Stimulated activated CD8-positive, alpha-beta memory T cell treated with anti-CD3 and anti-CD28 coated beads, Interleukin-4, amount 100 ng/mL, for 4 hours (primary cell): ENCODE data around the gene HOXA3.

ENCODE experiments used
- DNase-seq, 2 donors: peaks; one replicate each; pipeline ENCODE4 v3.0.0-alpha.2; 2020; ENCODE audit warnings: low read depth in 2 of 2, low spot score in 1 of 2

The HOXA3 gene

GRCh38 chr7:27151931-27152815, at the start of gene HOXA3:
HOXA3 (minus strand) TSS chr7:27152583; CDS start chr7:27110640, 41,943 bp downstream.
- no peak for DNase-seq

- DNase-seq, result no peak
Measured at GRCh38 chr7:27201580-27202017, 49.2 kb upstream of the HOXA3 start.

DNA sequence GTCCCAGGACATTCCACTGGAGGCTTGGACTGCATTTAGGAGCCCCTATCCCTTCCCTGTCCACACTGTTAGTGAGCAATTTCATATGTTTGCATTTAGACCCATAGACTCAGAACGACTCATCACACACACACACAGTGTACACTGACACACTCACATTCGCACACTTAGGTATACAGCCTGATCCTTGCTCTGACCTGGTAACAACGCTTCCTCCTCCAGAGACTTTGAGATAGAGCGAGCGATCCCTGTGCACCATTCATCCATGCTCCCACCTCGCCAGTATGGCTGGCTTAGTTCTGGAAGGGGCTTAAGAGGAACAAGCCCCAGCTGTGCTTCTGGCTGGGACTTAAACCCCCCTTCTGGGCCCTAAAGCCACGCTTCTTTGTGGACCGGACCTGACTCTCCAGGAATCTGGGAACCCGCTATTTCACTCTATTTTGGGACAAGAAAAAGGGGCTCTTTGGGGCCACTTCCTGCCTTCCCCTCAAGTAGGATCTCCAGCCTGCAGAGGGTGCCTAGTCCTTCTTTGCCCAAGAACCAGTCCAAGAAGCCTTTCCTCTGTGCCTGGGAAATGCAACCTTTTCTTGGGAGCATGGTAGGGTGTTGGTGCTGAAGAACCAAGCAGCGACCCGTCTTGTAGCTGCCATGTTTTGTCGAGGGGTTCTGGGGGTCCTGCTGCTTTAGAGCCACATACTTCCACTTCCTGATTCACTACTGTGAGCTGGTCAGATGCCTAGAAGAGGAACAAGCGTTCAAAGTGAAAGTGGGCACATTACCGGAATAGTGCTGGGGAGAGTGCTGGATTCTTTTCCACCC, 48.6 kb upstream of the HOXA3 start:
- no peak for DNase-seq

- no peak for DNase-seq
Measured at GRCh38 chr7:27199849-27200760, 47.7 kb upstream of the HOXA3 start, which contains the start of gene HOXA13. HOXA13 (minus strand) TSS chr7:27200091; CDS start chr7:27200077, 14 bp downstream.

GRCh38 chr7:27198871-27199801, 46.8 kb upstream of the HOXA3 start:
- no peak for DNase-seq

- DNase-seq, result no peak
Measured at GRCh38 chr7:27198138-27198841, 45.9 kb upstream of the HOXA3 start.

- no peak for DNase-seq
Measured at GRCh38 chr7:27197137-27198042, 45.0 kb upstream of the HOXA3 start.

DNA sequence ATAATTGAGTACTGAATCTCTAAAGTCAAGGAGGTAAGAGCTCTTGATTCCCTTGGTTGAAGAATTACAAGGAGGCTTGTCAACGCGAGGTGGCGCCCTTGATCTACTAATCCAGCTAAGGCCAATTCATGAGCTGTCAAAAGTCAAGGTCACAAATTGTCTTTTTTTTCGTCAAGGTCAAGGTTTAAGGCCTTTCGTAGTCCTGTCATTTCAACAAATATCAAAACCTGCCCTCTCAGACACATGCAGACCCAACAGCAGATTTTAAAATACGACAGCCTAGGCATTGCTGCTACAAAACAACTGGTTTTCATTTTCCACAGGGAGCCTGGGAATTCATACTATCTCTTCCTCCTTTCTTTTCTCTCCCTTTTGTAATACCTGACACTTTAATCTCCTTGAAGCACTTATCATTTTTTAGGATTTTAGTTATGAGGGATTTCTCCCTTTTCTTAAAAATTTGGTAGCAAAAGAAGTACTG, 43.9 kb upstream of the HOXA3 start:
- DNase-seq, result peak; percentile 56 to 85

GRCh38 chr7:27194686-27195379, 42.5 kb upstream of the HOXA3 start:
- DNase-seq, result no peak

GRCh38 chr7:27194002-27194352, 41.6 kb upstream of the HOXA3 start:
- no peak for DNase-seq

GRCh38 chr7:27193335-27194001, 41.1 kb upstream of the HOXA3 start:
- DNase-seq, result no peak

- no peak for DNase-seq
Measured at GRCh38 chr7:27192546-27193334, 40.4 kb upstream of the HOXA3 start.

DNA sequence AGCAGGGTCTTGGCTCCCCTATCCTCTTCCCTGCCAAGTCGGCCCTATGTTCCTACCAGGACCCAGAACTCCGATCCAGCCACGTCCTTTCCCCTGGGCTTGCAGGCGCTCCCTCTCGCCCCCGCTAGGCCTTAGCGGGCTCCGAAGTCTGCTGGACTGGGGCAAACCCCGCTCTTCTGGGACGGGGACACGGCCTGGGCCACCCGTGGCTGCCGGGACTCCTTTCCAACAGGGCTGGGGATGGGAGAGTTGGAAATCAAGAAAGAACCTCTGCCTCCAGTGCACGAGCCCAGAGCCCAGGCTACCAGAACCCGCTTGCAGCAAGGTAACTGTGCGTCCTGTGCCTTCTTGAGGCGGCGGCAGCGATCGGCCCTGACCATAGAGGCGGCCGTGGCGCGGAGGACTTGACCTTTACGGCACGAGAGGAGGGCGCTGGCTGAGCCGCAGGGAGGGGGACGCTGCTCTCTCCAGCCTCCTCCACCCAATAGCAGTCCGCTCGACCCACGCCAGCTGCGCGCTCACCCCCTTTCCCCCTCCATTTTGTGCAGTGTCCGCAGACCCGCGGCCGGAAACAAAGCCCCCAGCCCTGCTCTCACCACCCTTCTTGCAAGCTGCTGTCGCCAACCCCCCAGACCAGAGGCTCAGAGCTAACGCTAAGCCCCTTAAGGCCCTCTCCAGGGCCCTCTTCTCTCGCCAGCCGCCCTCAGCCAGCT, 39.6 kb upstream of the HOXA3 start:
- DNase-seq, result no peak

DNA sequence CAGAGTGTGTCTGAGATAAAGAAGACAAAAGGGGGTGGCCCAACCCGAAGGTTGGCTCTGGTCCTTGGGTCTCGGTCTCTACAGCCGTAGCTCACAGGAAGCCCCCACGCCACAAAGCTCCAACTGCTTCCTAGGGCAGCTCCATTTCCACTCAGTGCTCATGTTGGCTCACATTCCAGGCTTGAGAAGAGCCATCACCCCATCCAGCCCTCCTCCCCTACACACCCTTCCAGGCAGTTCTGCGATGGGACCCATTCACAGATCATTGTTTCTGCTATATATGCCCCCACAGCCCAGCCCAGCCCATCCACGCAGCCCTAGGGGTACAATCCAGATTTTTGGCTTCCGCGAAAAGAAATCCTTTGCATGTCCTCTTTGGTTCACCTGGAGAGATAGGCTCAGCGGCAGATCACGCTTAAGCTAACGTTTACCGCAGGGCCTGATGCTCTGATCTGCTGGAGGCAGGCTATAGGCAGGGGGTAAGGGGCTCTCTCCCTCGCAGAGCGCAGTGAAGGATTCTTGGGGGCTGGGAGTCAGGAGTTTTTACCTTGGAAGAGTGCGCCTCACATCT, 38.9 kb upstream of the HOXA3 start:
- DNase-seq, result no peak
